NT2/D1 (cell line): ENCODE results near the gene EXD3.

Source experiments
- SUZ12 ChIP-seq: IDR thresholded peaks from 2 replicates; pipeline ENCODE4 v1.6.1; 2011; ENCODE audit not compliant: insufficient read length, insufficient read depth; ENCODE audit errors: extremely low read depth
- YY1 ChIP-seq: IDR thresholded peaks from 2 replicates; pipeline ENCODE4 v1.6.1; 2011; ENCODE audit not compliant: insufficient read length, insufficient read depth

DNA sequence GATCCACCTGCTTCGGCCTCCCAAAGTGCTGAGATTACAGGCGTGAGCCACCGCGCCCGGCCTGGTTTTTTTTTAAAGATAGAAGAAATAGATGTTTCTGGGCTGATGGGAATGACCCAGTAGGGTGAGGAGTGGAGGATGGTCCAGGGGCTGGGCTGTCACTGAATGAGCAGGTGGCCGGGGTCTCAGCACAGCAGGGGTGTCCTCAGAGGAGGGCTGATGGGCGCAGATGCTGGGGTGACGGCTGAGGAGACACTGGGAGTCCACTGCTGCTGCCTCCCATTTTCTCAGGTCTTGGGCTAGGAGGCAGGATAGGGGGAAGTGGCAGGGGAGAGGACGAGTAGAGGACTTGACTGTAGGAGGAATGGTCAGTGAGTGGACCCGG is 147.8 kb downstream of the EXD3 start:
- TF ChIP-seq SUZ12 (no peak), YY1 (no peak)
